HepG2 (cell line): ENCODE data around the gene MLYCD. TPM values are rescaled to one million over a fixed set of nuclear protein-coding genes. Genes with fewer than 3 reads are reported as not detected.

Source experiments
- HOXA3 ChIP-seq: sonication (generic); formaldehyde crosslinking; IDR thresholded peaks from 2 replicates; pipeline ENCODE4 v1.5.0; 2020; ENCODE audit warnings: missing genetic modification reagents
- RCOR2 ChIP-seq: IDR thresholded peaks from 2 replicates; pipeline ENCODE4 v1.6.1; 2016; ENCODE audit warnings: missing biosample characterization, missing genetic modification reagents
- SPEN ChIP-seq: sonication (generic); formaldehyde crosslinking; IDR thresholded peaks from 2 replicates; pipeline ENCODE4 v1.5.1; 2020; ENCODE audit warnings: low read depth, mild to moderate bottlenecking, missing genetic modification reagents
- ZNF292 ChIP-seq: sonication (generic); formaldehyde crosslinking; IDR thresholded peaks from 2 replicates; pipeline ENCODE4 v1.8.1; 2022; ENCODE audit warnings: mild to moderate bottlenecking, low read depth, missing genetic modification reagents, borderline replicate concordance
- ZSCAN25 ChIP-seq: sonication (generic); formaldehyde crosslinking; IDR thresholded peaks from 2 replicates; pipeline ENCODE4 v1.8.0; 2022; ENCODE audit warnings: mild to moderate bottlenecking, missing genetic modification reagents
- polyA plus RNA-seq, 8 experiments: library from polyadenylated mRNA; depleted of rRNA in 3 of 8; stranded (reverse) in 7 of 8; unstranded in 1 of 8; fragments of >200 nt; fragmentation: Illumina TruSeq in 4 of 8; extraction: Trizol in 4 of 8; gene quantifications; 2 replicates each; pipeline versions ENCODE4 v1.2.1 to v1.2.3, GENCODE V29; 2011 to 2016; ENCODE audit warnings: low read depth in 4 of 8, missing spikeins in 1 of 8, mixed read lengths in 1 of 8; ENCODE audit not compliant: insufficient read depth in 1 of 8
- total RNA-seq, 5 experiments: library from RNA; depleted of rRNA; stranded (reverse); fragments of >200 nt; fragmentation: Illumina TruSeq; extraction: Trizol; gene quantifications; 2 replicates each; pipeline ENCODE4 v1.2.3, GENCODE V29; 2016; ENCODE audit warnings: low read depth in 1 of 5
- TF ChIP-seq, protein P1 (sequence below): sonication (generic); formaldehyde crosslinking; IDR thresholded peaks from 2 replicates; pipeline ENCODE4 v1.5.0; 2020; ENCODE audit warnings: mild to moderate bottlenecking, missing genetic modification reagents, borderline replicate concordance
- TF ChIP-seq, protein P2 (sequence below): sonication (generic); formaldehyde crosslinking; IDR thresholded peaks from 2 replicates; pipeline ENCODE4 v1.9.0; 2021; ENCODE audit warnings: mild to moderate bottlenecking, missing genetic modification reagents
- TF ChIP-seq, protein P3 (sequence below): sonication (generic); formaldehyde crosslinking; IDR thresholded peaks from 2 replicates; pipeline ENCODE4 v1.4.0; 2020; ENCODE audit warnings: missing genetic modification reagents, borderline replicate concordance
- TF ChIP-seq, protein P4 (sequence below), 2 experiments: IDR thresholded peaks; 2 replicates each; pipeline ENCODE4 v1.6.1; 2011 to 2012; ENCODE audit warnings: low read length in 2 of 2, borderline replicate concordance in 1 of 2, low read depth in 1 of 2, mild to moderate bottlenecking in 1 of 2, moderate library complexity in 1 of 2
- TF ChIP-seq, protein P5 (sequence below), 2 experiments: fragments of 450-650 bp in 1 of 2; sonication (generic) in 1 of 2; formaldehyde crosslinking; IDR thresholded peaks; 2 replicates each; pipeline versions ENCODE4 v1.5.0 to v1.8.0; 2020 to 2022; ENCODE audit warnings: mild to moderate bottlenecking in 1 of 2, missing genetic modification reagents in 1 of 2
- TF ChIP-seq, protein P6 (sequence below): sonication (generic); formaldehyde crosslinking; IDR thresholded peaks from 2 replicates; pipeline ENCODE4 v1.8.1; 2023; ENCODE audit warnings: missing genetic modification reagents, mild to moderate bottlenecking, borderline replicate concordance

MLYCD gene
- total and polyA plus RNA-seq, 2 of the 13 experiments (the other 11 are each of a cell fraction or from before 2014, with no cell fraction given): 1.8 to 4.0 TPM

DNA sequence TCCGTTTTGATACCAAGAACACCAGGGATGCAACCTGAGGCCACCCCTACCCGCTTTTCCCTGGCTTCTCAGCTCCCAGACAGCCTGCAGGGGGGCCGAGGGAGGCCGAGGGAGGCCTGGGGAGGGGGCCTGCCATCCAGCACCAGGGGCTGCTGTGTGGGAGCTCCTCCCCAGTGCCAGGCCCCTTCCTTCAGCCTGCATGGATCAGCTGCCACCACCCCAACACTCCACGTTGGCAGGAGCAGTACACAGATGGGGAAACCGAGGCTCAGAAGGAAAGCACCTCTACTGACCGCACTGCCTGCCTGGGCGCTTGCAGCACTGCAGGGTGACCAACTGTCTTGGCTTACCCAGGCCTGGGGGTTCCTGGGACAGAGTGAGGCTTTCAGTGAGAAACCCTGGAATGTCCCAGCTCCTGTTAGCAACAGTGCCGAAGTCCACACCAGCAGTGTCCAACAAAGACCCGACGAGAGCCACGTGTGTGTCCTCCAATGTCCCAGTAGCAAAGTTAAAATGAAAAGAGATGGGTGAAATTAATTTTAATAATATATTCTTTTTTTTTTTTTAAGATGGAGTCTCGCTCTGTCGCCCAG lies 48.8 kb downstream of the MLYCD start (continued):
- TF ChIP-seq, protein P1, sequence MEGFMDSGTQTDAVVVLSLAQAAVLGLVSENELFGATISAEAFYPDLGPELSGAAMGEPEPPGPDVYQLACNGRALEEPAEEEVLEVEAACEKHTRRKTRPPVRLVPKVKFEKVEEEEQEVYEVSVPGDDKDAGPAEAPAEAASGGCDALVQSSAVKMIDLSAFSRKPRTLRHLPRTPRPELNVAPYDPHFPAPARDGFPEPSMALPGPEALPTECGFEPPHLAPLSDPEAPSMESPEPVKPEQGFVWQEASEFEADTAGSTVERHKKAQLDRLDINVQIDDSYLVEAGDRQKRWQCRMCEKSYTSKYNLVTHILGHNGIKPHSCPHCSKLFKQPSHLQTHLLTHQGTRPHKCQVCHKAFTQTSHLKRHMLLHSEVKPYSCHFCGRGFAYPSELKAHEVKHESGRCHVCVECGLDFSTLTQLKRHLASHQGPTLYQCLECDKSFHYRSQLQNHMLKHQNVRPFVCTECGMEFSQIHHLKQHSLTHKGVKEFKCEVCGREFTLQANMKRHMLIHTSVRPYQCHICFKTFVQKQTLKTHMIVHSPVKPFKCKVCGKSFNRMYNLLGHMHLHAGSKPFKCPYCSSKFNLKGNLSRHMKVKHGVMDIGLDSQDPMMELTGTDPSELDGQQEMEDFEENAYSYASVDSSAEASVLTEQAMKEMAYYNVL: no peak
- TF ChIP-seq ZNF292 (CRISPR knock-in tag) (0 out of 2 replicates have a peak, but pooled peaks have one; percentile 16), ZSCAN25 (CRISPR knock-in tag) (no peak), RCOR2 (CRISPR knock-in tag) (no peak), SPEN (CRISPR knock-in tag) (peak; percentile 46; the same call in 1 of the 2 replicates), HOXA3 (CRISPR knock-in tag) (peak; percentile 40; the same call in 1 of the 2 replicates)
- TF ChIP-seq, protein P2, sequence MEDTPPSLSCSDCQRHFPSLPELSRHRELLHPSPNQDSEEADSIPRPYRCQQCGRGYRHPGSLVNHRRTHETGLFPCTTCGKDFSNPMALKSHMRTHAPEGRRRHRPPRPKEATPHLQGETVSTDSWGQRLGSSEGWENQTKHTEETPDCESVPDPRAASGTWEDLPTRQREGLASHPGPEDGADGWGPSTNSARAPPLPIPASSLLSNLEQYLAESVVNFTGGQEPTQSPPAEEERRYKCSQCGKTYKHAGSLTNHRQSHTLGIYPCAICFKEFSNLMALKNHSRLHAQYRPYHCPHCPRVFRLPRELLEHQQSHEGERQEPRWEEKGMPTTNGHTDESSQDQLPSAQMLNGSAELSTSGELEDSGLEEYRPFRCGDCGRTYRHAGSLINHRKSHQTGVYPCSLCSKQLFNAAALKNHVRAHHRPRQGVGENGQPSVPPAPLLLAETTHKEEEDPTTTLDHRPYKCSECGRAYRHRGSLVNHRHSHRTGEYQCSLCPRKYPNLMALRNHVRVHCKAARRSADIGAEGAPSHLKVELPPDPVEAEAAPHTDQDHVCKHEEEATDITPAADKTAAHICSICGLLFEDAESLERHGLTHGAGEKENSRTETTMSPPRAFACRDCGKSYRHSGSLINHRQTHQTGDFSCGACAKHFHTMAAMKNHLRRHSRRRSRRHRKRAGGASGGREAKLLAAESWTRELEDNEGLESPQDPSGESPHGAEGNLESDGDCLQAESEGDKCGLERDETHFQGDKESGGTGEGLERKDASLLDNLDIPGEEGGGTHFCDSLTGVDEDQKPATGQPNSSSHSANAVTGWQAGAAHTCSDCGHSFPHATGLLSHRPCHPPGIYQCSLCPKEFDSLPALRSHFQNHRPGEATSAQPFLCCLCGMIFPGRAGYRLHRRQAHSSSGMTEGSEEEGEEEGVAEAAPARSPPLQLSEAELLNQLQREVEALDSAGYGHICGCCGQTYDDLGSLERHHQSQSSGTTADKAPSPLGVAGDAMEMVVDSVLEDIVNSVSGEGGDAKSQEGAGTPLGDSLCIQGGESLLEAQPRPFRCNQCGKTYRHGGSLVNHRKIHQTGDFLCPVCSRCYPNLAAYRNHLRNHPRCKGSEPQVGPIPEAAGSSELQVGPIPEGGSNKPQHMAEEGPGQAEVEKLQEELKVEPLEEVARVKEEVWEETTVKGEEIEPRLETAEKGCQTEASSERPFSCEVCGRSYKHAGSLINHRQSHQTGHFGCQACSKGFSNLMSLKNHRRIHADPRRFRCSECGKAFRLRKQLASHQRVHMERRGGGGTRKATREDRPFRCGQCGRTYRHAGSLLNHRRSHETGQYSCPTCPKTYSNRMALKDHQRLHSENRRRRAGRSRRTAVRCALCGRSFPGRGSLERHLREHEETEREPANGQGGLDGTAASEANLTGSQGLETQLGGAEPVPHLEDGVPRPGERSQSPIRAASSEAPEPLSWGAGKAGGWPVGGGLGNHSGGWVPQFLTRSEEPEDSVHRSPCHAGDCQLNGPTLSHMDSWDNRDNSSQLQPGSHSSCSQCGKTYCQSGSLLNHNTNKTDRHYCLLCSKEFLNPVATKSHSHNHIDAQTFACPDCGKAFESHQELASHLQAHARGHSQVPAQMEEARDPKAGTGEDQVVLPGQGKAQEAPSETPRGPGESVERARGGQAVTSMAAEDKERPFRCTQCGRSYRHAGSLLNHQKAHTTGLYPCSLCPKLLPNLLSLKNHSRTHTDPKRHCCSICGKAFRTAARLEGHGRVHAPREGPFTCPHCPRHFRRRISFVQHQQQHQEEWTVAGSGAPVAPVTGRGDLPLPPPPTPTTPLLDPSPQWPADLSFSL: peak; percentile 45; the same call in 1 of the 2 replicates
- TF ChIP-seq, protein P3, sequence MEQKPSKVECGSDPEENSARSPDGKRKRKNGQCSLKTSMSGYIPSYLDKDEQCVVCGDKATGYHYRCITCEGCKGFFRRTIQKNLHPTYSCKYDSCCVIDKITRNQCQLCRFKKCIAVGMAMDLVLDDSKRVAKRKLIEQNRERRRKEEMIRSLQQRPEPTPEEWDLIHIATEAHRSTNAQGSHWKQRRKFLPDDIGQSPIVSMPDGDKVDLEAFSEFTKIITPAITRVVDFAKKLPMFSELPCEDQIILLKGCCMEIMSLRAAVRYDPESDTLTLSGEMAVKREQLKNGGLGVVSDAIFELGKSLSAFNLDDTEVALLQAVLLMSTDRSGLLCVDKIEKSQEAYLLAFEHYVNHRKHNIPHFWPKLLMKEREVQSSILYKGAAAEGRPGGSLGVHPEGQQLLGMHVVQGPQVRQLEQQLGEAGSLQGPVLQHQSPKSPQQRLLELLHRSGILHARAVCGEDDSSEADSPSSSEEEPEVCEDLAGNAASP (CRISPR knock-in tag): peak; percentile 45; the same call in 1 of the 2 replicates
- TF ChIP-seq, protein P4, sequence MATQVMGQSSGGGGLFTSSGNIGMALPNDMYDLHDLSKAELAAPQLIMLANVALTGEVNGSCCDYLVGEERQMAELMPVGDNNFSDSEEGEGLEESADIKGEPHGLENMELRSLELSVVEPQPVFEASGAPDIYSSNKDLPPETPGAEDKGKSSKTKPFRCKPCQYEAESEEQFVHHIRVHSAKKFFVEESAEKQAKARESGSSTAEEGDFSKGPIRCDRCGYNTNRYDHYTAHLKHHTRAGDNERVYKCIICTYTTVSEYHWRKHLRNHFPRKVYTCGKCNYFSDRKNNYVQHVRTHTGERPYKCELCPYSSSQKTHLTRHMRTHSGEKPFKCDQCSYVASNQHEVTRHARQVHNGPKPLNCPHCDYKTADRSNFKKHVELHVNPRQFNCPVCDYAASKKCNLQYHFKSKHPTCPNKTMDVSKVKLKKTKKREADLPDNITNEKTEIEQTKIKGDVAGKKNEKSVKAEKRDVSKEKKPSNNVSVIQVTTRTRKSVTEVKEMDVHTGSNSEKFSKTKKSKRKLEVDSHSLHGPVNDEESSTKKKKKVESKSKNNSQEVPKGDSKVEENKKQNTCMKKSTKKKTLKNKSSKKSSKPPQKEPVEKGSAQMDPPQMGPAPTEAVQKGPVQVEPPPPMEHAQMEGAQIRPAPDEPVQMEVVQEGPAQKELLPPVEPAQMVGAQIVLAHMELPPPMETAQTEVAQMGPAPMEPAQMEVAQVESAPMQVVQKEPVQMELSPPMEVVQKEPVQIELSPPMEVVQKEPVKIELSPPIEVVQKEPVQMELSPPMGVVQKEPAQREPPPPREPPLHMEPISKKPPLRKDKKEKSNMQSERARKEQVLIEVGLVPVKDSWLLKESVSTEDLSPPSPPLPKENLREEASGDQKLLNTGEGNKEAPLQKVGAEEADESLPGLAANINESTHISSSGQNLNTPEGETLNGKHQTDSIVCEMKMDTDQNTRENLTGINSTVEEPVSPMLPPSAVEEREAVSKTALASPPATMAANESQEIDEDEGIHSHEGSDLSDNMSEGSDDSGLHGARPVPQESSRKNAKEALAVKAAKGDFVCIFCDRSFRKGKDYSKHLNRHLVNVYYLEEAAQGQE (IDR thresholded peaks at IDR 0.05; ENCODE audit: borderline replicate concordance in 1 of 2, low read depth in 1 of 2, low read length in 2 of 2): no peak
- TF ChIP-seq, protein P5, sequence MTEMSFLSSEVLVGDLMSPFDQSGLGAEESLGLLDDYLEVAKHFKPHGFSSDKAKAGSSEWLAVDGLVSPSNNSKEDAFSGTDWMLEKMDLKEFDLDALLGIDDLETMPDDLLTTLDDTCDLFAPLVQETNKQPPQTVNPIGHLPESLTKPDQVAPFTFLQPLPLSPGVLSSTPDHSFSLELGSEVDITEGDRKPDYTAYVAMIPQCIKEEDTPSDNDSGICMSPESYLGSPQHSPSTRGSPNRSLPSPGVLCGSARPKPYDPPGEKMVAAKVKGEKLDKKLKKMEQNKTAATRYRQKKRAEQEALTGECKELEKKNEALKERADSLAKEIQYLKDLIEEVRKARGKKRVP (CRISPR knock-in tag; IDR thresholded peaks at IDR 0.05): no peak
- TF ChIP-seq, protein P6, sequence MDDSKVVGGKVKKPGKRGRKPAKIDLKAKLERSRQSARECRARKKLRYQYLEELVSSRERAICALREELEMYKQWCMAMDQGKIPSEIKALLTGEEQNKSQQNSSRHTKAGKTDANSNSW (CRISPR knock-in tag): no peak
